Cardiac fibroblast (primary cell): Measurements from ENCODE around the gene DAZAP2.
A peak's percentile ranks its signal among the peaks of the same experiment; 100 is the strongest.
"Not testable (repeated sequence)": the region's sequence is repeated elsewhere in the genome, so short reads cannot be mapped to it uniquely, and the experiment has no call there.

Source experiments
- DNase-seq, 2 donors: peaks; one replicate each; pipeline versions ENCODE4 v3.0.0 to v3.0.0-alpha.2; 2010; ENCODE audit warnings: low read depth in 2 of 2
- H3K4me3 ChIP-seq, 2 donors: replicated peaks in 1 of 2; 1 replicate in 1 of 2; 2 replicates in 1 of 2; pipeline ENCODE4 v1.5.1; 2011; ENCODE audit warnings: low read depth in 2 of 2, low read length in 2 of 2, mild to moderate bottlenecking in 2 of 2, moderate library complexity in 1 of 2
- TF ChIP-seq, protein P1 (sequence below): IDR thresholded peaks from one replicate; pipeline ENCODE4 v1.5.1; 2011; ENCODE audit warnings: low read depth, mild to moderate bottlenecking, low read length, inconsistent platforms

DAZAP2 gene

DNA sequence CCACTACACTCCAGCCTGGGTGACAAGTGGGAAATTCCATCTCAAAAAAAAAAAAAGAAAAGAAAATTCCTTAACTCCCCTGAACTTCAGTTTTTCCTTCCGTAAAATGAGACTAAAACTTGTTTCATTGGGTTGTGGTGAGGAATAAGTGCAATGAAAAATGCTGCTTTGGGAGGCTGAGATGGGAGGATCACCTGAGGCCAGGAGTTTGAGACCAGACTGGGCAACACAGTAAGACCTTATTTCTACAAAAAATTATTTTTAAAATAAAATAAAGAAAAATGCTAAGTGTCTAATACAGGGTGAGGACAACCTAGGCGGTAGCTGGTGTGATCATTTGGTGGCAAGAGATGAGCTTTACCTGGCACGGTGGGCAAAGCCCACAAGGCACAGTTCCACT is 24.7 kb downstream of the DAZAP2 start:
- no peak overlapping the region for H3K4me3 ChIP-seq
- TF ChIP-seq, protein P1, sequence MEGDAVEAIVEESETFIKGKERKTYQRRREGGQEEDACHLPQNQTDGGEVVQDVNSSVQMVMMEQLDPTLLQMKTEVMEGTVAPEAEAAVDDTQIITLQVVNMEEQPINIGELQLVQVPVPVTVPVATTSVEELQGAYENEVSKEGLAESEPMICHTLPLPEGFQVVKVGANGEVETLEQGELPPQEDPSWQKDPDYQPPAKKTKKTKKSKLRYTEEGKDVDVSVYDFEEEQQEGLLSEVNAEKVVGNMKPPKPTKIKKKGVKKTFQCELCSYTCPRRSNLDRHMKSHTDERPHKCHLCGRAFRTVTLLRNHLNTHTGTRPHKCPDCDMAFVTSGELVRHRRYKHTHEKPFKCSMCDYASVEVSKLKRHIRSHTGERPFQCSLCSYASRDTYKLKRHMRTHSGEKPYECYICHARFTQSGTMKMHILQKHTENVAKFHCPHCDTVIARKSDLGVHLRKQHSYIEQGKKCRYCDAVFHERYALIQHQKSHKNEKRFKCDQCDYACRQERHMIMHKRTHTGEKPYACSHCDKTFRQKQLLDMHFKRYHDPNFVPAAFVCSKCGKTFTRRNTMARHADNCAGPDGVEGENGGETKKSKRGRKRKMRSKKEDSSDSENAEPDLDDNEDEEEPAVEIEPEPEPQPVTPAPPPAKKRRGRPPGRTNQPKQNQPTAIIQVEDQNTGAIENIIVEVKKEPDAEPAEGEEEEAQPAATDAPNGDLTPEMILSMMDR: no peak
- DNase-seq: no peak

DNA sequence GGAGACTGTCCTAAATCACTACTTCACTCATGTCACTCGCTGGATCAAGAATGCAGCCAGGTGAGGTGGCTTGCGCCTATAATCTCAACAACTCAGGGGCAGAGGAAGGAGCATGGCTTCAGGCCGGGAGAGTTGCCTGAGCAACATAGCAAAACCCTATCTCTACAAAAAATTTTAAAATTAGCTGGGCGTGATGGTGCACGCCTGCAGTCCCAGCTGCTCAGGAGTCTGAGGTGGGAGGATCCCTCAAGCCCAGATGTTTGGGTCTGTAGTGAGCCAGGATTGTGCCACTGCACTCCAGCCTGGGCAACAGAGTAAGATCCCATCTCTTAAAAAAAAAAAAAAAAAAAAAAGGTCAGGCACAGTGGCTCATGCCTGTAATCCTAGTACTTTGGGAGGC is 25.7 kb downstream of the DAZAP2 start:
- no peak for DNase-seq
- TF ChIP-seq, protein P1: no peak
- H3K4me3 ChIP-seq: no peak overlapping the region

DNA sequence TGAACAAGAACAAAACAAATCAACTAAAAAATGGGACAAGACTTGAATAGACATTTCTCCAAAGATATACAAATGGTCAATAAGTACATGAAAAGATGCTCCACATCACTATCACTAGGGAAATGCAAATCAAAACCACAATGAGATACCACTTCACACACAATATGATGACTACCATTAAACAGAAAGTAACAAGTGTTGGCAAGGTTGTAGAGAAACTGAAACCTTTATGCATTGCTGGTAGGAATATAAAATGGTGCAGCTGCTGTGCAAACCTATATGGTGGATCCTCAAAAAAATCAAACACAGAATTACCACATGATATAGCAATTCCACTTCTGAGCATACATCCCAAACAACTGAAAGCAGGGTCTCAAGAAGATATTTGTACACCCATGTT is 26.4 kb downstream of the DAZAP2 start:
- no peak for DNase-seq
- TF ChIP-seq, protein P1: no peak
- H3K4me3 ChIP-seq: no peak overlapping the region

DNA sequence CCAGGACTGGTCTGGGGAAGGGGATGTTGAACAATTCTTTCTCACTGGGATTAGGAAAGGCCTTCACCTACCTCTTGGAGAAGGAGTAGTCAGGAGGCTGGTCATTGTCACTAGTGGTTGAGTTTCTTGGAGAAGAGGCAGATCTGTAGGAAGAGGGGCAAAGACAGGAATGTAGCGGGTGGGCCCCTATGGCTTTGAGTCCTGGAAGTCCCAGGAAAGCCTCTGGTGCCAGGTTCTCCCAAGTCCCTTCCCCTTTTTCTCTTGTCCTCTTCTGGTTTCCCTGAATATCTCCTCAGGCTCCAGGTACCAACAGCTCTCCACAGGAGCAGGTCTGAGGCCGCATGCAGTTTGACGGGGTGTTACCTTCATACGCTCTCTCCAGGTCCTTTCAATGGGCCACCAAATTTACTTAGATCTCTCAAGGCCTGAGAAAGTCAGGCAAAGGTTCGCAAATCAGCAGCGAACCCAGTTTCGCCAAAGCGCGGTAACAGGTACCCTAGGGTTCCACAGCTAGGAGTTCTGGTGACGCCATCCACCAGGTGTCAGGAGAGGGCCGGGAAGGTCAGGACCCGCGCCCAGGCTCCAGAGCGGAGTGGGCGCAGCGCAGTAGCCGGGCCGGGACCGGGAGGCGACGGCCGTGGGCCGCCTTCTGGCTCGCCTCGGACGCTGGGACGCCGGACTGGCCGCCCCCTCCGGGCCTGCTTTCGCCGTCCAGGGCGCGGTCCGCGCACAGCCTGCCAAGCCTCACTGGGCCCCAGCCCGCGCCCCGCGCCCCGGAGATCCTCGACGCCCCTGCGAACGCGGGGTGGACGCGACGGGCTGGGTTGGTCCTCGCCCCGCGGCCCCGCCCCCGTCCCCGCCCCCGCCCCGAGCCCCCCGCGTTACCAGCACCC is 30.8 kb downstream of the DAZAP2 start:
- peak overlapping the region; percentile 70 for H3K4me3 ChIP-seq
- TF ChIP-seq, protein P1: peak; percentile 32
- DNase-seq: peak; percentile 43 to 54

DNA sequence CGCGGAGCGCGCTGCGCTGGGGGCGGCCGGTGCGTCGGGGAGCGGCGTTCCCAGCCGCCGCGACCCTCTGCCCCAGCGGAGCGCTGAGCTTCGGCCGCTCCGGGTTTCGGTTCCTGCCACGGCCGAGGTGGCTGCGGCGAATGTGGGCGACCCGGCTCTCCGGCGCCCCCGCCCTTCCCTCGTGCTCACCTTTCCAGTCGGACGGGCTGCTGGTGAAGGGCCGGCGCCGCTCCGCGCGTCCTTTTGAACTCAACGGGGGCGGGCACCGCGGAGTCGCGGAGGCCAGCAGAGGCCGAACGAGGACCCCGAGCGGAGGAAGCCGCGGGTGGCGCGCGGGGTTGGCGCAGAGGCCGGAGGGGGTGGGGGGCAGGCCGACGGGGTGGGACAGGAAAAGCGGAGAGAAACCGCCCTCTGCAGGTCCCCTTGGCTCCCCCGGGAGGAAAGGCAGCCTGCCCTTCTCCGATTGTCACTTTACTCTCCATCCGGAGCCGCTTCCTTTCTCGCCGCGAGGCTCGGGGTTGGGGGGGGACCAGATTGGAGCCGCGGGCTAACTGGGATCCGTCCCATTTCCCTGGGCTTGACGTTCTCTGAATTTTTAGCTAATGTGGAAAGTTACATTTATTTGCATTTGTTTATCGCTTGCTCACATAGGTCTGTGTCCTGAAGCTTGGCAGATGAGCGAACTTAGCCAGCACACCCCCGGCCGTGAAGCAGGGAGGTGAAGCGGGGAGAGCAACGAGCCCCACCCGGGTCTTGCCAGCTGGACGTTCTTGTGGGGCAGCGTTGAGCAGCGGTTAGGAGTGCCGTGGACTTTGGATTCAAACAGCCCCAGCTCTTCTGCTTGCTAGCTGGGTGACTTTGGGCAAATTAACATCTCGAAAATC is 31.7 kb downstream of the DAZAP2 start, which contains the start of gene SMAGP:
Gene SMAGP, minus strand, starts transcription at position 349 of the 884 bp plus-strand sequence. CDS start 1,137 bp downstream, outside the sequence.
- peak within 1 kb of the TSS; percentile 70 for H3K4me3 ChIP-seq
- TF ChIP-seq, protein P1: no peak
- DNase-seq: peak; percentile 36 to 43

DNA sequence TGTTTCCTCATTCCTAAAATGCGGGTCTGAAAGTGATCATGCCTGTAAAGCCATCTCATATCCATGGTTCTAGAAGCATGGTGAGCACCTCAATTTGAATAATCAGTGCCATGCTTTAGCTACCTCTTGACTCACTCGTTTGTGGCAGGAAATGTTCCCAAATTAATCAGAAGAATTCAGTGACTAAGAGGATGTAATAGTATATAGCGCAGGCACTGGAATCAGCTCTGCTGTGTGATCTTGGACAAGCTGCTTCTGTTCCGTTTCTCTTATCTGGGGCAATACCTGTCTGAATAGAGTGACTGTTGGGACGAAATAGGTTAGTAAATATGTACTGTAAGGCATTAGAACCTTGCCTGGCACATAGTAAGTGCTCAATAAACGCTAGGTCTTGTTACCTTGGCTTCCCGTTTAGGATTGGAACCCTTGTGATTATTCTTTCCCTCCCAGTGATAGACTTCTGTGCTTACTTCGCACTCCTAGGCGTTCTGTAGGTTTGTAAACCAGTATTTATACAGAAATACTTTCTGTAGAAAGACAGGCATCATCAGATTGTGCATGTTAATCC is 32.4 kb downstream of the DAZAP2 start:
- TF ChIP-seq, protein P1: no peak
- H3K4me3 ChIP-seq: peak overlapping the region; percentile 70
- peak; percentile 67 to 88 for DNase-seq

DNA sequence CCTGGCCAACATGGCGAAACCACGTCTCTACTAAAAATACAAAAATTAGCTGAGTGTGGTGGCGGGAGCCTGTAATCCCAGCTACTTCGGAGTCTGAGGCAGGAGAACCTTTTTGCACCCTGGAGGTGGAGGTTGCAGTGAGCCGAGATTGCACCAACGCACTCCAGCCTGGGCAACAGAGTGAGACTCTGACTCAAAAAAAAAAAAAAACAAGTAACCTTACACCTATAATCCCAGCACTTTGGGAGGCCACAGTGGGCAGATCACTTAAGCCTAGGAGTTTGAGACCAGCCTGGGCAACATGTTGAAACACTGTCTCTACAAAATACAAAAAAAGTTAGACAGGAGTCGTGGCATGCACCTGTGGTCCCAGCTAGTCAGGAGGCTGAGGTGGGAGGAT is 34.2 kb downstream of the DAZAP2 start:
- DNase-seq, H3K4me3 ChIP-seq: not testable (repeated sequence)
